HepG2 (cell line): ENCODE results near the gene KLHL40. TPM values are rescaled to one million over a fixed set of nuclear protein-coding genes. Genes with fewer than 3 reads are reported as not detected.

Source experiments
- ASH2L ChIP-seq: fragments of 300-600, 200-600 bp; sonication (generic); IDR thresholded peaks from 2 replicates; pipeline ENCODE4 v1.7.0; 2017; ENCODE audit warnings: low read depth, mild to moderate bottlenecking, moderate library complexity, mixed read lengths, low read length; ENCODE audit not compliant: insufficient read length
- CSRNP2 ChIP-seq: sonication (generic); formaldehyde crosslinking; conservative IDR thresholded peaks from 2 replicates; pipeline ENCODE4 v1.8.0; 2022; ENCODE audit warnings: low read depth, missing genetic modification reagents
- HMGXB4 ChIP-seq, 2 experiments: sonication (generic) in 1 of 2; formaldehyde crosslinking in 1 of 2; IDR thresholded peaks; 2 replicates each; pipeline versions ENCODE4 v1.4.0 to v1.6.1; 2018 to 2020; ENCODE audit warnings: missing genetic modification reagents in 2 of 2, borderline replicate concordance in 1 of 2, low read depth in 1 of 2, mild to moderate bottlenecking in 1 of 2, missing biosample characterization in 1 of 2
- MEIS2 ChIP-seq: sonication (generic); formaldehyde crosslinking; IDR thresholded peaks from 2 replicates; pipeline ENCODE4 v1.9.0; 2021; ENCODE audit warnings: mild to moderate bottlenecking, missing genetic modification reagents
- NCOR1 ChIP-seq: fragments of 200-600 bp; sonication (generic); IDR thresholded peaks from 2 replicates; pipeline ENCODE4 v1.7.0; 2017; ENCODE audit warnings: antibody characterized with exemption, low read length, borderline replicate concordance
- PHF20 ChIP-seq: sonication (generic); formaldehyde crosslinking; IDR thresholded peaks from 2 replicates; pipeline ENCODE4 v1.5.0; 2020; ENCODE audit warnings: mild to moderate bottlenecking, missing genetic modification reagents
- SALL1 ChIP-seq: sonication (generic); formaldehyde crosslinking; IDR thresholded peaks from 2 replicates; pipeline ENCODE4 v1.8.0; 2022; ENCODE audit warnings: mild to moderate bottlenecking, missing genetic modification reagents
- ZBTB4 ChIP-seq: sonication (generic); formaldehyde crosslinking; IDR thresholded peaks from 2 replicates; pipeline ENCODE4 v1.4.0; 2020; ENCODE audit warnings: missing genetic modification reagents, mild to moderate bottlenecking, borderline replicate concordance
- ZGPAT ChIP-seq: IDR thresholded peaks from 2 replicates; pipeline ENCODE4 v1.6.1; 2016; ENCODE audit warnings: mild to moderate bottlenecking
- ZNF10 ChIP-seq: sonication (generic); formaldehyde crosslinking; IDR thresholded peaks from 2 replicates; pipeline ENCODE4 v1.4.0; 2020; ENCODE audit warnings: mild to moderate bottlenecking, low read depth, missing genetic modification reagents, borderline replicate concordance
- ZNF275 ChIP-seq: sonication (generic); formaldehyde crosslinking; IDR thresholded peaks from 2 replicates; pipeline ENCODE4 v1.8.0; 2022; ENCODE audit warnings: missing genetic modification reagents, mild to moderate bottlenecking, inconsistent platforms, borderline replicate concordance
- ZNF570 ChIP-seq: sonication (generic); formaldehyde crosslinking; IDR thresholded peaks from 2 replicates; pipeline ENCODE4 v1.4.0; 2020; ENCODE audit warnings: mild to moderate bottlenecking, missing genetic modification reagents, borderline replicate concordance
- ZNF580 ChIP-seq: IDR thresholded peaks from 2 replicates; pipeline ENCODE4 v1.6.1; 2016; ENCODE audit warnings: low read depth, borderline replicate concordance
- ZSCAN22 ChIP-seq: sonication (generic); formaldehyde crosslinking; IDR thresholded peaks from 2 replicates; pipeline ENCODE4 v1.4.0; 2020; ENCODE audit warnings: mild to moderate bottlenecking, missing genetic modification reagents
- polyA plus RNA-seq, 8 experiments: library from polyadenylated mRNA; depleted of rRNA in 3 of 8; stranded (reverse) in 7 of 8; unstranded in 1 of 8; fragments of >200 nt; fragmentation: Illumina TruSeq in 4 of 8; extraction: Trizol in 4 of 8; gene quantifications; 2 replicates each; pipeline versions ENCODE4 v1.2.1 to v1.2.3, GENCODE V29; 2011 to 2016; ENCODE audit warnings: low read depth in 4 of 8, missing spikeins in 1 of 8, mixed read lengths in 1 of 8; ENCODE audit not compliant: insufficient read depth in 1 of 8
- total RNA-seq, 5 experiments: library from RNA; depleted of rRNA; stranded (reverse); fragments of >200 nt; fragmentation: Illumina TruSeq; extraction: Trizol; gene quantifications; 2 replicates each; pipeline ENCODE4 v1.2.3, GENCODE V29; 2016; ENCODE audit warnings: low read depth in 1 of 5

Gene KLHL40
- total and polyA plus RNA-seq, 2 of the 13 experiments (the other 11 are each of a cell fraction or from before 2014, with no cell fraction given), result not detected

- TF ChIP-seq ZBTB4 (CRISPR knock-in tag) (no peak; the same call in 1 of the 2 replicates), ZNF10 (no peak), ZNF580 (0 out of 2 replicates have a peak, but pooled peaks have one; percentile 9), HMGXB4 (CRISPR knock-in tag; IDR thresholded peaks at IDR 0.05; ENCODE audit: borderline replicate concordance in 1 of 2, low read depth in 1 of 2) (no peak), ZGPAT (CRISPR knock-in tag) (peak; percentile 17; the same call in 1 of the 2 replicates), ASH2L (peak; percentile 35), PHF20 (CRISPR knock-in tag) (no peak), ZSCAN22 (CRISPR knock-in tag) (no peak), MEIS2 (CRISPR knock-in tag) (no peak), NCOR1 (no peak), CSRNP2 (CRISPR knock-in tag) (no peak), ZNF275 (CRISPR knock-in tag) (no peak), ZNF570 (CRISPR knock-in tag) (no peak), SALL1 (peak; percentile 21; the same call in 1 of the 2 replicates)
These were observed 31.6 kb upstream of the KLHL40 start, which contains the start of gene ZBTB47 (continued) for GRCh38 chr3:42653560-42654330.
